LNCaP clone FGC (cell line): ENCODE measurements around the gene CTCF.

ENCODE experiments used
- DNase-seq: peaks from one replicate; pipeline ENCODE4 v3.0.0-alpha.2; 2011; ENCODE audit warnings: low read depth
- H3K4me3 ChIP-seq: 2 replicates; pipeline ENCODE4 v1.5.1; 2011; ENCODE audit warnings: mild to moderate bottlenecking, low read depth, low read length, control low read depth
- TF ChIP-seq, protein P1 (sequence below): IDR thresholded peaks from 2 replicates; pipeline ENCODE4 v1.5.1; 2012; ENCODE audit warnings: mild to moderate bottlenecking; ENCODE audit not compliant: control insufficient read depth, insufficient read depth; ENCODE audit errors: extremely low read depth

The CTCF gene

GRCh38 chr16:67549240-67549639 is 13.1 kb upstream of the CTCF start:
- H3K4me3 ChIP-seq: no peak overlapping the region
- DNase-seq: no peak
- TF ChIP-seq, protein P1, sequence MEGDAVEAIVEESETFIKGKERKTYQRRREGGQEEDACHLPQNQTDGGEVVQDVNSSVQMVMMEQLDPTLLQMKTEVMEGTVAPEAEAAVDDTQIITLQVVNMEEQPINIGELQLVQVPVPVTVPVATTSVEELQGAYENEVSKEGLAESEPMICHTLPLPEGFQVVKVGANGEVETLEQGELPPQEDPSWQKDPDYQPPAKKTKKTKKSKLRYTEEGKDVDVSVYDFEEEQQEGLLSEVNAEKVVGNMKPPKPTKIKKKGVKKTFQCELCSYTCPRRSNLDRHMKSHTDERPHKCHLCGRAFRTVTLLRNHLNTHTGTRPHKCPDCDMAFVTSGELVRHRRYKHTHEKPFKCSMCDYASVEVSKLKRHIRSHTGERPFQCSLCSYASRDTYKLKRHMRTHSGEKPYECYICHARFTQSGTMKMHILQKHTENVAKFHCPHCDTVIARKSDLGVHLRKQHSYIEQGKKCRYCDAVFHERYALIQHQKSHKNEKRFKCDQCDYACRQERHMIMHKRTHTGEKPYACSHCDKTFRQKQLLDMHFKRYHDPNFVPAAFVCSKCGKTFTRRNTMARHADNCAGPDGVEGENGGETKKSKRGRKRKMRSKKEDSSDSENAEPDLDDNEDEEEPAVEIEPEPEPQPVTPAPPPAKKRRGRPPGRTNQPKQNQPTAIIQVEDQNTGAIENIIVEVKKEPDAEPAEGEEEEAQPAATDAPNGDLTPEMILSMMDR: no peak

DNA sequence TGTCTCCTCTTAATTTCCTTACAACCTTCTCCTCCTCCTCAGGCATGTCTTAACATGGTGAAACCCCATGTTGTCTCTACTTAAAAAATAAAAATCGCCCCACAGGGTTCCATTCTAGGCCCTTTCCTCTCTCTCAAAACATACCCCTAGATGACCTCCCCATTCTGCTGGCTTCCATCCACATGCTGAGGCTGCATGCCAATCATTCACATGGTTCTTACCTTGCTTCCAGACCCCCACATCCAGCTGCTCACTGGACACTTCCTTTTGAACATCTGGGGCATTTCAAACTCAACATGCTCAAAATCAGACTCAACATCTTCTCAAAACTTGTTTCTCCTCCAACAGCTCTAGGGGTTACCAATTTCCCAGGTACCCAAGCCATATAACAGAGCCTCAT is 12.4 kb upstream of the CTCF start:
- TF ChIP-seq, protein P1: no peak
- DNase-seq: no peak
- no peak overlapping the region for H3K4me3 ChIP-seq

- DNase-seq: no peak
- H3K4me3 ChIP-seq: no peak overlapping the region
- TF ChIP-seq, protein P1: no peak
Measured at GRCh38 chr16:67551091-67551490, 11.2 kb upstream of the CTCF start.

DNA sequence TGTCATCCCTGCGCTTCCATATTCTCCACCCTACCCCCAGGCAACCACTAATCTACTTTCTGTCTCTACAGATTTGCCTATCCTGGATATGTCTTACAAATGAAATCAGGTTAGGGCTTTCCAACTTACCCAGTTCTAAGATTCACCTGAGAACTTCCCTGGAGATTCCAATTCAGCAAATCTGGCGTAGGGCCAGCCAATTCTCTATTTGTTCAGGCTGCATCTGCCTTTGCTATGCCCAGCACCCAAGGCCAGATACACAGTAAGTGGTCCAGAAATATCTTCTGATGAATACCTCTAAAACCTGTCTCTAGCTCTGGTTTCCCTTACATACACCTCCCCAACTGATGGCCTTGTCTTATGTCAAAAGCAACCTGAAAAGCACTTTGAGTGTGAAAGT is 10.4 kb upstream of the CTCF start:
- TF ChIP-seq, protein P1: no peak
- H3K4me3 ChIP-seq: no peak overlapping the region
- no peak for DNase-seq

GRCh38 chr16:67552476-67552875 is 9.8 kb upstream of the CTCF start:
- DNase-seq: no peak
- no peak overlapping the region for H3K4me3 ChIP-seq
- TF ChIP-seq, protein P1: no peak

- H3K4me3 ChIP-seq: no peak overlapping the region
- DNase-seq: no peak
- TF ChIP-seq, protein P1: no peak
Measured at GRCh38 chr16:67555795-67556212, 6.5 kb upstream of the CTCF start.

DNA sequence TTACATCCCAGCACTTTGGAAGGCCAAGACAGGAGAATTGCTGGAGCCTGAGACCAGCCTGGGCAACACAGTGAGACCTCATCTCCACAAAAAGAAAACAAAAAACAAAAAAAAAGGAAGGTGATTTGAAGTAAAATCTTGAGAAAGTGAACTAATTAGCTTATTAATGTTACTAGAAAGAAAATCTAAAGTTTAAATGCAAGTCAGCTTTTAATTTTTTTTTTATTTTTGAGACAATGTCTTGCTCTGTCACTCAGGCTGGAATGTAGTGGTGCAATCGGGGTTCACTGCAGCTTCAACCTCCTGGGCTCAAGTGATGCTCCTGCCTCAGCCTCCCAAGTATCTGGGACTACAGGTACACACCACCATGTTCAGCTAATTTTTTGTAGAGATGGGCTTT is 3.5 kb upstream of the CTCF start:
- TF ChIP-seq, protein P1: no peak
- H3K4me3 ChIP-seq: no peak overlapping the region
- DNase-seq: no peak
